ENCODE data around the gene INPPL1. TPM values are rescaled to one million over a fixed set of nuclear protein-coding genes. Genes with fewer than 3 reads are reported as not detected.
"Not testable (repeated sequence)": the region's sequence is repeated elsewhere in the genome, so short reads cannot be mapped to it uniquely, and the experiment has no call there.

INPPL1 gene
- total RNA-seq, 4 donors from 2014 or later = 65.8 to 134 (median 92.4) TPM

DNA sequence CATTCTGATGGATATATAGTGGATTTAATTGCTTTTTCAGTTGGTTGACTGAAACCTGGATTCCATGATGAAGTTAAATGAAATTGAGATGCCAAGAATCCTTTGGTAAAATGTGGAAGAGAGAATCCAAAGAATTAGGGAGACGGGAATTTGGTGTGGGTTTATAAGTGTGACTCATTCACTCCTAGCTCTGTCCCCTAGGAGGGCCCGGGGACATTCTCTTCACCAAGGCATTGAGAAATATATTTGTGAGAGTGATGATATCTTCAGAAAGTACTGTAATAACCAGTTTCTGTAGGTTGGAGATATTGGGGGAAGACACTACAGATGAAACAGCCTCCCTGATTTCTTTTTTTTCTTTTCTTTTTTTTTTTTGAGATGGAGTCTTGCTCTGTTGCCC is 33.0 kb downstream of the INPPL1 start:
- H3K4me3 ChIP-seq = no peak overlapping the region
- TF ChIP-seq POLR2A (IDR thresholded peaks at IDR 0.05) (no peak), EP300 (IDR thresholded peaks at IDR 0.05) (no peak), POLR2AphosphoS5 (IDR thresholded peaks at IDR 0.05) (no peak)
- TF ChIP-seq, protein P1, sequence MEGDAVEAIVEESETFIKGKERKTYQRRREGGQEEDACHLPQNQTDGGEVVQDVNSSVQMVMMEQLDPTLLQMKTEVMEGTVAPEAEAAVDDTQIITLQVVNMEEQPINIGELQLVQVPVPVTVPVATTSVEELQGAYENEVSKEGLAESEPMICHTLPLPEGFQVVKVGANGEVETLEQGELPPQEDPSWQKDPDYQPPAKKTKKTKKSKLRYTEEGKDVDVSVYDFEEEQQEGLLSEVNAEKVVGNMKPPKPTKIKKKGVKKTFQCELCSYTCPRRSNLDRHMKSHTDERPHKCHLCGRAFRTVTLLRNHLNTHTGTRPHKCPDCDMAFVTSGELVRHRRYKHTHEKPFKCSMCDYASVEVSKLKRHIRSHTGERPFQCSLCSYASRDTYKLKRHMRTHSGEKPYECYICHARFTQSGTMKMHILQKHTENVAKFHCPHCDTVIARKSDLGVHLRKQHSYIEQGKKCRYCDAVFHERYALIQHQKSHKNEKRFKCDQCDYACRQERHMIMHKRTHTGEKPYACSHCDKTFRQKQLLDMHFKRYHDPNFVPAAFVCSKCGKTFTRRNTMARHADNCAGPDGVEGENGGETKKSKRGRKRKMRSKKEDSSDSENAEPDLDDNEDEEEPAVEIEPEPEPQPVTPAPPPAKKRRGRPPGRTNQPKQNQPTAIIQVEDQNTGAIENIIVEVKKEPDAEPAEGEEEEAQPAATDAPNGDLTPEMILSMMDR (IDR thresholded peaks at IDR 0.05) = no peak

DNA sequence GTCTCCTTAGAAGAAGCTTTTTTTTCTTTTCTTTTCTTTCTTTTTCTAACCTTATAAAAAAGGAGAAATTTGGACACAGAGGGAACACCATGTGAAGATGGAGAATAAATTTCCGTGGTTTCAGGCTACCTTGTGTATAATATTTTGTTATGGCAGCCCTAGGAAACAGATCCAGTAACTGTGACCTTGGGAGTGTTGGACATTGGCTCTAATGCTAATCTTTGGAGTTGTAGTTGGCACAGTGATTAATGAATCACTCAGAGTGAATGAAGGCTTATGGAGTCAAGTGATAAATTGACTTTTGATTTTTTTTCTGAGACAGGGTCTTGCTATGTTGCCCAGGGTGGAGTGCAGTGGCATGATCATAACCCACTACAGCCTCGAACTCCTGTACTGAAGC is 34.9 kb downstream of the INPPL1 start:
- Histone ChIP-seq H3K9me3 (no peaks in the 10 kb centered on the region), H3K4me3 (no peak overlapping the region), H3K27ac (no peak overlapping the region), H3K4me1 (no peaks in the 10 kb centered on the region), H3K27me3 (peaks cover 5% of the 10 kb centered on the region), H3K36me3 (no peaks in the 10 kb centered on the region)
- no peak for TF ChIP-seq POLR2A (IDR thresholded peaks at IDR 0.05)
- no peak for TF ChIP-seq EP300 (IDR thresholded peaks at IDR 0.05)
- no peak for TF ChIP-seq POLR2AphosphoS5 (IDR thresholded peaks at IDR 0.05)
- whole genome bisulfite sequencing, 2 donors (ENCODE audit: low coverage in 1 of 2) = 92 to 100% methylated on average over 1 to 2 of the region's 2 CpGs
- no peak for ATAC-seq

More for the DNA sequence above, 33.0 kb downstream of the INPPL1 start:
- no peak overlapping the region for H3K27ac ChIP-seq
- no peaks in the 10 kb centered on the region for H3K9me3 ChIP-seq
- H3K4me1 ChIP-seq = no peaks in the 10 kb centered on the region
- H3K36me3 ChIP-seq = no peaks in the 10 kb centered on the region
- H3K27me3 ChIP-seq = peaks cover 11% of the 10 kb centered on the region
- ATAC-seq = no peak
- 75 to 82% methylated on average over 2 of the region's 2 CpGs for WGBS, 2 donors (ENCODE audit: low coverage in 1 of 2)

DNA sequence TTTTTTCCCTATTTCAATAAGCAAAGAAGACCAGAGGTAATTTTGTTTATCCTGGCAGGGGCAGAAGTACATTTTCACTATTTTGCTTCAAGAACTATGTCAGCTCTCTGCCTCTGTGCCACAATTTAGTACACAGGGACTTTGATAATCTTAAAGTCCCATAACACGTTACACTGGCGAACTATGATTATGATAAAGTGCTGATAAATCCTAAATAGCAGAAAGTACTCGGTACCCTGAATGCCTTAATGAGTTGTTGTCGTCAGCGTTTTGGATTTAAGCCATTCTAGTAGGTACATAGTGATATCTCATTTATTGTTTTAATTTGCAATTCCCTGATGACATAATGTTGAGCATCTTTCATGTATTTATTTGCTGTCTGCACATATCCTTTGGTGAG is 36.0 kb downstream of the INPPL1 start:
- WGBS, 2 donors (ENCODE audit: low coverage in 1 of 2) = 25 to 41% methylated on average over 5 of the region's 5 CpGs
- no peak for TF ChIP-seq POLR2AphosphoS5 (IDR thresholded peaks at IDR 0.05)
- no peak for TF ChIP-seq POLR2A (IDR thresholded peaks at IDR 0.05)
- TF ChIP-seq, protein P1 (IDR thresholded peaks at IDR 0.05) = no peak
- H3K4me3 ChIP-seq = no peak overlapping the region

DNA sequence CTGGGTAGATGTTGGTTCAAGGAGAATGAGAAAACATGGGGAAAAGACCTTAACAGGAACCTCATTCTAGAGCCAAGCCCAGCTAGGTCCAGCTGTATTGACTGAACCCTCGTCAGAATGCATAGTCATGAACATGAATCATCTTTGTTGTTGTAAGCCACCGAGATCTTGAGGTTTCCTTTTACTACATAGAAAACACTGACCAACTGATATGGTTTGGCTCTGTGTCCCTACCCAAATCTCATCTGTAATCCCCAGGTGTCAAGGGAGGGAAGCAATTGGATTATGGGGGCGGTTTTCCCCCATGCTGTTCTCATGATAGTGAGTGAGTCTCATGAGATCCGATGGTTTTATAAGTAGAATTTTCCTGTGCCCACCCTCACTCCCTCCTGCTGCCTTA is 38.8 kb downstream of the INPPL1 start:
- Histone ChIP-seq H3K4me3 (no peak overlapping the region), H3K27me3 (peaks cover 14% of the 10 kb centered on the region), H3K4me1 (no peaks in the 10 kb centered on the region), H3K9me3 (no peaks in the 10 kb centered on the region), H3K36me3 (no peaks in the 10 kb centered on the region), H3K27ac (no peak overlapping the region)
- ATAC-seq = no peak
- no peak for TF ChIP-seq POLR2A (IDR thresholded peaks at IDR 0.05)
- WGBS, 2 donors (ENCODE audit: low coverage in 1 of 2) = 73 to 78% methylated on average over 2 to 4 of the region's 4 CpGs

More for the DNA sequence above, 36.0 kb downstream of the INPPL1 start:
- no peak for ATAC-seq
- no peaks in the 10 kb centered on the region for H3K9me3 ChIP-seq
- no peaks in the 10 kb centered on the region for H3K4me1 ChIP-seq
- peaks cover 5% of the 10 kb centered on the region for H3K27me3 ChIP-seq
- no peak overlapping the region for H3K27ac ChIP-seq
- no peaks in the 10 kb centered on the region for H3K36me3 ChIP-seq

DNA sequence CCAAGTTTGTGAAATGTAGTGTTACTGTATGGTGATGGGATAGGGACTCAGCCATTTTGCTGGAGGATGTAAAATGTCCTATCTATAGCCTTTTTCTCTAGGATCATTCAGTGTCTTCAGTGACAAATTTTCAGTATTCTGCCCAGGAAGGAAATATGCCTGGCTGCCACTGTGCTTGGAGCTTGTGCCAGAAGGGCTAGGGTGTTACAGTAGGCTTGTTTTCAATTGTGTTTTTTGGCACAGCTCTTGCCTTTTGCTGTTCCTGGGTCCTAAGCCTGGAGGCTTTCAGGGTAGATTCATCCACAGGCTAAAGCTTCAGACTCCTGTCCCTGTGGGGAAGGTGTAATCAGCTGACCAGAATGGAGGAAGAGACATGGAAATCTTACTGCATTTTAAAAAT is 41.4 kb downstream of the INPPL1 start:
- ATAC-seq = no peak
- no peaks in the 10 kb centered on the region for H3K4me1 ChIP-seq
- no peak overlapping the region for H3K4me3 ChIP-seq
- TF ChIP-seq POLR2A (IDR thresholded peaks at IDR 0.05) = no peak
- TF ChIP-seq, protein P1 (IDR thresholded peaks at IDR 0.05) = no peak
- no peak for TF ChIP-seq EP300 (IDR thresholded peaks at IDR 0.05)
- no peak for TF ChIP-seq POLR2AphosphoS5 (IDR thresholded peaks at IDR 0.05)
- no peaks in the 10 kb centered on the region for H3K9me3 ChIP-seq
- H3K36me3 ChIP-seq = no peaks in the 10 kb centered on the region
- H3K27me3 ChIP-seq = peaks cover 24% of the 10 kb centered on the region
- H3K27ac ChIP-seq = no peak overlapping the region

DNA sequence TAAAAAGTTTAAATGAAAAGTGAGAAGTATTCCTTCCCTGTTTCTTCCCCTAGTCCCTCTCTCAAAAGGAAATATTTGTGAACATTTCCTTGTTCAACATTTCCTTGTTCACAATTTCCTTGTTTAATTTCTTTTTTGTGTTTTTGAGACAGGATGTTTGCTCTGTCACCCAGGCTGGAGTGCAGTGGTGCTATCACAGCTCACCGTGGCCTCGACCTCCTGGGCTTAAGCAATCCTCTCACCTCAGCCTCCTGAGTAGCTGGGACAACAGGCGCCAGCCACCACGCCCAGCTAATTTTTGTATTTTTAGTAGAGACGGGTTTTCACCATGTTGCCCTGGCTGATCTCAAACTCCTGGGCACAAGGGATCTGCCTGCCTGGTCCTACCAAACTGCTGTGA is 42.4 kb downstream of the INPPL1 start:
- peaks cover 19% of the 10 kb centered on the region for H3K27me3 ChIP-seq
- not testable (repeated sequence) for ATAC-seq, H3K36me3 ChIP-seq, H3K4me1 ChIP-seq, H3K9me3 ChIP-seq, H3K27ac ChIP-seq, H3K4me3 ChIP-seq
- WGBS, 2 donors (ENCODE audit: low coverage in 1 of 2) = 70 to 97% methylated on average over 2 to 3 of the region's 5 CpGs

Data from gastroesophageal sphincter (tissue), 4 donors.